H1 (cell line): ENCODE measurements around the gene FAM81B.

Experiments used
- CTCF ChIP-seq, 3 experiments: IDR thresholded peaks; 1 replicate in 2 of 3; 2 replicates in 1 of 3; pipeline versions ENCODE4 v1.5.1 to v1.6.1; 2011; ENCODE audit warnings: low read length in 3 of 3, mild to moderate bottlenecking in 3 of 3, inconsistent platforms in 2 of 3, low read depth in 1 of 3, moderate library complexity in 1 of 3; ENCODE audit not compliant: insufficient read depth in 1 of 3; ENCODE audit errors: control extremely low read depth in 1 of 3
- MAX ChIP-seq: IDR thresholded peaks from 2 replicates; pipeline ENCODE4 v1.6.1; 2012; ENCODE audit warnings: inconsistent platforms
- TF ChIP-seq, protein P1 (sequence below): IDR thresholded peaks from 2 replicates; pipeline ENCODE4 v1.6.1; 2012; ENCODE audit warnings: inconsistent platforms

DNA sequence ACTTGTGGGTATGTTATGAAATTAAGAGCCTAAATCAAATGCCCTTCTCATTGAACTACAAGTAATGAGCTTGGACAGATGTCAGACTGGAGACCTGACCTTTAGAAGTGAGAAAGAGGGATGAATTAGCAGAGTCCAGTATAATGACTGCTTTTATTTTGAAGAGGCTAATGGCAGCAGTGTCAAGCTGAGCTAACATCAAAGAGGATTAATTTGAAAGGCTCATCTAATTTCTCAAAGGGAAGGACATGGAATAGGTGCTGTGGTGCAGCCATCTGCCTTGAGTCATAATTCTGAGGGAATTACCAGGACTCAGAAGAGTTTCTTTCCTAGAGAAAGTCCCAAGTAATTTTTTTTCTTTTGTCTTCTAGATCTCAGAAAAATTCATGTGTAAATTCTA lies 57.6 kb downstream of the FAM81B start:
- TF ChIP-seq MAX (no peak), CTCF (IDR thresholded peaks at IDR 0.05; ENCODE audit: control extremely low read depth in 1 of 3, insufficient read depth in 1 of 3, low read depth in 1 of 3, low read length in 3 of 3) (no peak)
- TF ChIP-seq, protein P1, sequence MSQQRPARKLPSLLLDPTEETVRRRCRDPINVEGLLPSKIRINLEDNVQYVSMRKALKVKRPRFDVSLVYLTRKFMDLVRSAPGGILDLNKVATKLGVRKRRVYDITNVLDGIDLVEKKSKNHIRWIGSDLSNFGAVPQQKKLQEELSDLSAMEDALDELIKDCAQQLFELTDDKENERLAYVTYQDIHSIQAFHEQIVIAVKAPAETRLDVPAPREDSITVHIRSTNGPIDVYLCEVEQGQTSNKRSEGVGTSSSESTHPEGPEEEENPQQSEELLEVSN: no peak
